HG03066 (cell line): ENCODE results near the gene PSD4.

Experiments used
- ATAC-seq: cut with Tn5 transposase; IDR thresholded peaks from one replicate; pipeline ENCODE4 v1.9.1; 2021; ENCODE audit warnings: low read depth; ENCODE audit not compliant: unreplicated experiment

The PSD4 gene

DNA sequence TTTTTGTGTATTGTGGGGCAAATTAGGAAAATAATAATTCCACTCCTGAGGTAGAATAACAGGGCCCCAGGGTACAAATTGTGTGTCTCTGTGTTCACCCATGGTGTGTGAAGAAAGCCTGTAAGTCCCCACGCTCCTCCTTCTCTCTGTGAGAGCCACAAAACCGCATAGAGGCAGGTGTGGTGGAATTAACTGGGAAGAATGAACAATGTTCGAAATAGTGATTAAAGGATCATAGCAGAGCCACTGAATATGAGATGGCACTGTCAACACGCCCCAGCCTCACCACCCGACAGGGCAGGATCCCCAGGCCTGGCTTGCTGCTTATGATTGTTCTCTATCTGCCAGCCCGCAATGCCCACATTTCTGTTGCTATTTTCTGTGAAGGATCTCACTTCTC is 32.3 kb upstream of the PSD4 start:
- no peak for ATAC-seq

DNA sequence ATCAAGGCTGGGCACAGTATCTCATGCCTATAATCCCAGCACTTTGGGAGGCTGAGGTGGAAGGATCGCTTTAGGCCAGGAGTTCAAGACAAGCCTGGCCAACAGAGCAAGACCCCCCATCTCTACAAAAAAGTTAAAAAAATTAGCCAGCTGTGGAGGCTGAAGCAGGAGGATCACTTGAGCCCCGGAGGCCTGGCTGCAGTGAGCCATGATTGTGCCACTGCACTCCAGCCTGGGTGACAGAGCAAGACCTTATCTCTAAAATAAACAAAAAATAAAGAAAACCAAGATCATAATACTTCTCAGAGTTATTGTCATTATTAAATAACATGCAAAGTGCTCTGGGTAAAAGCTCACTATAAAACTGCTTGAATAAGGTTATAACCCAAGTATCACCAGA is 31.5 kb upstream of the PSD4 start:
- ATAC-seq = no peak

DNA sequence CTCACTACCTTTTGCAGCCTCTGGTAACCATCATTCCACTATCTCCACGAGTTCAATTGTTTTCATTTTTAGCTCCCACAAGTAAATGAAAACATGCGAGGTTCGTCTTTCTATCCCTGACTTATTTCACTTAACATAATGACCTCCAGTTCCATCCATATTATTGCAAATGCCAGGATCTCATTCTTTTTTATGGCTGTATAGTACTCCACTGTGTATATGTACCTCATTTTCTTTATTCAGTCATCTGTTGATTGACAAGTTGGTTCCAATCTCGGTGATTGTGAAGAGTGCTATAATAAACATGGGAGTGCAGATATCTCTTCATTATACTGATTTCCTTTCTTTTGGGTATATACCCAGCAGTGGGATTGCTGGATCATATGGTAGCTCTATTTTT is 29.5 kb upstream of the PSD4 start:
- no peak for ATAC-seq

DNA sequence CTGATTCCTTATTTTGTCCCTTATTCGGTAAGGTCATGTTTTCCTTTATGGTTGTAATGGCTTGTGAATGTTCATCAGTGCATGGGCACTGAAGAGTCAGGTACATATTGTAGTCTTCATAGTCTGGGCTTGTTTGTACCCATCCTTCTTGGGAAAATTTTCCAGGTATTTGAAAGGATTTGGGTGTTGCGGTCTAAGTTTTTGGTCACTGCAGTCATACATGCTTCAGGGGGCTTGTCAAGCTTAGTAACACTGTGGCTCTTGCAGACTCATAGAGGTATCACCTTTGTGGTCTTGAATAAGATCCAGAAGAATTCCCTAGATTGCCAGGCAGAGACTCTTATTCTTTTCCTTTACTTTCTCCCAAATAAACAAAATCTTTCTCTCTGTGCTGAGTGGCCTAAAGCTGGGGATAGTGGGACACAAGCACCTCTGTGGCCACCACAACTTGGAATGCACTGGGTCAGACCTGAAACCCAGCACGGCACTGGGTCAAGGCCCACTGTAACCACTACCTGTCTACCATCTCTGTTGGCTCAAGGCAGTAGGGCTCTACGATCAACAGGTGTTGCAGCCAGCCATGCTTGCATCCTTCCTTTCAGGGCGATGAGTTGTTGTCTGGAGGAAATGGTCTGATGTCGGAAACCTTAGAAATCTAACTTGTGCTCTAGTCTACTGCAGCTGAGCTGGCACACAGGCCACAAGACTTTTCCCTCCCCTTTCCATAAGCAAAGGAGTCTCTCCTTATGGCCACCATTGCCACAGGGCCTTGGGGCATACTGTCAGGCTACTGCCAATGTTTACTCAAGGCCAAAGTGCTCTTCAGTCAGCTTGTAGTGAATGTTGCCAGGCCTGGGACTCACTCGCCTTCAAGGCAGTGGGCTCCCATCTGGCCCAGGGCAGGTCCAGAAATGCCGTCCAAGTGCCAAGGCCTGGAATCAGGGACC is 24.9 kb upstream of the PSD4 start:
- no peak for ATAC-seq

DNA sequence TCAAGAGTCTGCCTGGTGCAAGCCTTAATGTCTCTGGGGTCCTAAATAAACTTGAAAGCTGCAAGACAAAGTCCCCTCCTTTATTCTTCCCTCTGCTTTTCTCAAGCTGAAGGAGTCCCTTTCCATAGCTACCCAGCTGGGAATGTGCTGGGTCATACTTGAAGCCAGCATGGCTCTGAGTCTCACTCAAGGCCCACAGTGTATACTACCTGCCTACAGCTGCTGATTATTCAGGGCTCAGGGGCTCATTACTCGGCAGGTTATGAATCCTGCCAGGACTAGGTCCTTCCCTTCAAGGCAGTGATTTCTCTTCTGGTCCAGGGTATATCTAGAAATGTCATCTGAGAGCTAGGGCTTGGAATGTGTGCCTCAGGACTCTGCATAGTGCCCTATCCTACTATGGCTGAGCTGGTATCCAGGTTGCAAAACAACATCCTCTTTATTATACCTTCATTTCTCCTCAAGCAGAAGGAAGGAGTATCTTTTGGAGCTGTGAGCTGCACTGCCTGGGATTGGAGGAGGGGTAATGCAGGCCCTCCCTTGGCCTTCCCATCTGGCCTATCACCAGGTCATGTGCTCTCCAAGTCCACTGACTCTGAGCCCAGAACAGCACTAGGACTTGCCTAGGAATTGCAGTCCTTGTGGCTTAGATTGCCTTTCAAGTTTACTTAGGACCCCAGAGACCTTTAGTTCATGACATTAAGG is 24.1 kb upstream of the PSD4 start:
- no peak for ATAC-seq

DNA sequence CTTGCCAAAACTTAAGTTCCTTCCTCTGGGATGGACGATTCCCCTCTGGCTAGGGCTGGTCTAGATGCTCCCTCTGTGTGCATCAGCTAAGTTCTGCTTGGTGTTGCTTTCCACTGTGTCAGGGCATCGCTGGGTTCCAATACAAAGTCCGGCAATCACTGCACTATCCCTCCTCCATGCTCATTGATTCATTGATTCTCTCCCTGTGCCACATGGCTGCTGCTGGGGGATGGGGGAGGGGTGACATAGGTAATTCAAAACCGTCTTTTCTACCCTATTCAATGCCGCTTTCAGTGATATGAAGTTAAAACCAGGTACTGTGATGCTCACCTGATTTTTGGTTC is 23.5 kb upstream of the PSD4 start:
- no peak for ATAC-seq

DNA sequence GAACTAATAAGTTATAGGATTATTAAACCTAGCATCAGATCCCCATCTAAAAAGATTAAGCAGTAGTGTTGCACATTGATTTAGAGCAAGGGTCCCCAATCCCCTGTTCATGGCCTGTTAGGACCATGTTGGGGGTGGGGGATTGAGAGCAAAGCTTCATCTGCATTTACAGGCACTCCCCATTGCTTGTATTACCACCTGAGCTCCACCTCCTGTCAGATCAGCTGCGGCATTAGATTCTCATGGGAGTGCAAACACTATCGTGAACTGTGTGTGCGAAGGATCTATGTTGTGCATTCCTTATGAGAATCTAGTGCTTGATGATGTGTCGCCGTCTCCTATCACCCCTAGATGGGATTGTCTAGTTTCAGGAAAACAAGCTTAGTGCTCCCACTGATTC is 18.4 kb upstream of the PSD4 start:
- no peak for ATAC-seq

DNA sequence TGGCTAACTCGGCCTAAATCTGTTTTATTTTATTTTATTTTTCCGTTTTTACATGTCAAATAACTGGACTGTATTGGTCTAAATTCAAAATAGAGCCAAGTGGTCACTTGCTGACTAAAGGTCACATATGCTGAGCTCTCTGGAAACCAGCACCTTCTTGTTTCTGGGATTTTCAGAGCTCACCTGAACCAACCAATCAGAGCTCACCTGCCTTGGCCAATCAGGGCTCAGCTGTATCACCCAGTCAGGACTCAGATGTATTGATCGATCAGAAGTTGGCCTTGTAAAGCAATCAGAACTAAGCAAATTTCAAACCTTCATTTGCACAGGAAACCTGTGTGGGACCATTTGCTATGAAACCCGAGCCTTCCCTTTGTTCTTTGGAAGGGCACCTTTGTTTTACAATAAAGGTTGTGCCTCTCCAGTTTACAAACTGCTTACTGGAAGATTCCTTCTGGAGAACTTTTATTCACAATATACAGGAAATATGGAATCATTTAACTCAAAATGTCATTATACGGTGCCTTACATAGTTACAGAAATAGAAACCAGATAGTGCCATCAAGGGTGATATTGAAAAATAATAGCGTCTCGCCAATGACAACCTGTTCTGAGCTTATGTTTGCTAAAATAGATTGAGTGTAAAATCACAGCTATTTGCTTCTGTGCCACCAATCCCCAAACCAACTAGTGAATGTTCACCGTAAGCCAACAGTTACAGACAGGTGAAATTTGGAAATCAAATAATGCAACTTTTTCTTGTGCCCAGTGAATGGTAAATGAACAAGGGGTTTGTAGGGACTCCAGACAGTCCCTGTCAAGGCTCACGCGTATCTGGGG is 17.3 kb upstream of the PSD4 start:
- peak; percentile 4 for ATAC-seq

DNA sequence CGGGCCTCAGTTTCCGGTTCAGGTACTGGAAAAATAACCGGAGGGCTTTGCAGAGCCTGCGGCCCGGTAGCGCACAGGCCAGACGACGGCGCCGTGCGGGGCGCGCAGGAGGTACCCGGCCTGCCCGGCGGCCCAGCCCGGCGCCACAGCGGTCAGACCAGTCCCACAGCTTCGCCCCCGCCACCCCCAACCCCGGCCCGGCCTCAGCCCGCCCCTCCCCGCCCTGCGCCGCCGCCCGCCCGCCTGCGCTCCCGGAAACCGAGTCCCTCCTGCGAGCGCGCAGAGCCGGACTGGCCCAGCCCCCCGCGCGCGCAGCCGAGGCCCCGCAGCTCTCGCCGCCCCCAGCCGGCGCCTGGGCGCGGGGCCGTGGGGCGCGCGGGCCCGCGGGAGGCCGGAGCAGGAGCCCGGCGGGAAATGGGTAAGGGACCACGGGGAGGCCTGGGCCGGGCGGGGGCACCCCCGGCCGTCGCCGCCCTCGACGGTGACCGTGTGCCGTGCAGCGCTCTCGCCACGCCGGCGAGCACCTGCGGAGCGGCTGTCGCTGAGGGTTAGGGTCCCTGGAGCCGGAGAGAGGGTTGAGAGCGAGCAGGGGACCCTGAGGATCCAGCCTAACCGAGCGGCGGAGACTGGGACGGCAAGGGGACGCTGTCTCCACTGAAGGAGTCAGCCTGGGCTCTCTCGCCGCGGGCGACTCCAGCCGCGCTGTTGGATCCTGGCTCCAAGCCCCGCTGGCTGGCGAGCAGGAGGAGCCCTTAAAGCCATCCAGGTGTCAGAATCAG is 16.5 kb upstream of the PSD4 start:
- peak; percentile 73 for ATAC-seq

DNA sequence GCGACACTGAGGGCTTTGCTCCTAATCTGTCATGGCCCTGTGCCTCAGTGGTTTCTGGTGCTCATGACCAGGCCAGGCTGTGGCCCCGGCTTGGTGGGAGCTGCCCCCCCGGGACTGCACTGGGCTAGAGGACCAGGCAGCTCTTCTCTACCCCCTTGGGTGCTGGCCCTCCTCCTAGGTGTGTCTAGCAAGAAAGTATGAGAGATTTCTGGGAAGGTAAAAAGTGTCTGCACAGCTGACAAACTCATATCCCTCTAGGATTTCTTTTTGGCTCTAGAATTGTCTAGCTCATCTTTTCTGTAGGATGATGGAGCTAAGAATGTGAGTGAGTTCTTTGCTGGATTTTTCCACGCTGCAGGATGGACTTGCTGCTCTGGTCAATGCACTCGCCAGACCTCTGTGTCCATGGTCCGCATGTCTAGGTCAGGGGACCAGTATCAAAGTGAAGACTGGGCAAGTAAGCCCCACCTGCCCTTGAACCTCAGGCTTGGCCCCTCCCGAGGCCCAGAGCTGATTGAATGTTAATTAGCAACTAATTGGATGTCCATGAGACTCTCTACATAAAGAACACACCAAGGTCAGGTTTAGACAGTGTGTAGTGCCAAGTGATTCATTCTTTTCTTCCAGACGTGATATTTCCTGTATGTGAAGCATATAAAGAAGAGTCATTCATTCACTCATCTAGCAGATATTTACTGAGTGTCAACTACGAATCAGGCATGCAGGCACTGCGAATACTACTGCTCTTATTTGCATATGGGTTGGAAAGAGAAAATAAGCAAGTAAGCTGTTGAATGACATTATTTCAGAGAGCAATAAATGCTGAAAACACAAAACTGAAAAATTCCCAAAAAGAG is 15.6 kb upstream of the PSD4 start:
- no peak for ATAC-seq

DNA sequence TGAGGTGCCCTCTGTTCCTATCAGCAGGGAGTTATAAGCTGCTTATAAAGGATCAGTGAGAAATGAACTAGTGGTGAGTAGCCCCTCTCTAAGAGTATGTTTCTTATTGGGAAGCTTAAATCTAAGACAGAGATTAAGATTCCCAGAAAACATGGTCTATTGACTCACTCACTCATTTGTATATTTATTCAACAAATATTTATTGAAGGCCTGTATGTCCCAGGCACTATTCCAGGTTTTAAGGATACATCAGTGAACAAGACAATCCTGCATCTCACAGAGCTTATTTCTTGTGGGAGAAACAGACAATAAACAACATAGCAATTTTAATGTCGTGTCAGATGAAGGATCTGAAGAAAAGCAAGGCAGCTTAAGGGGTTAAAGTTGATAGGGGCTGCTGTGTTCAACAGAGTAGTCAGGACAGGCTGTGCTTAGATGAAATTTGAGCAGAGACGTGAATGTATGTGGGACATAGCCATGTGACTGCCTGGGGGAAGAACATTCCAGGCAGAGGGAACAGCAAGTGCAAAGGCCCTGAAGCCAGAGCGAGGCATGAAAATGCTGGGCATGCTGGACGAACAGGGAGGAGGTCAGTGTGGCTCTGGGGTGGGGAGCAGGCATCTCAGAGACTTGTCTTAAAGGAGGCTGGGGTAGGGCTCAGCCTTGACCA is 14.8 kb upstream of the PSD4 start:
- no peak for ATAC-seq

DNA sequence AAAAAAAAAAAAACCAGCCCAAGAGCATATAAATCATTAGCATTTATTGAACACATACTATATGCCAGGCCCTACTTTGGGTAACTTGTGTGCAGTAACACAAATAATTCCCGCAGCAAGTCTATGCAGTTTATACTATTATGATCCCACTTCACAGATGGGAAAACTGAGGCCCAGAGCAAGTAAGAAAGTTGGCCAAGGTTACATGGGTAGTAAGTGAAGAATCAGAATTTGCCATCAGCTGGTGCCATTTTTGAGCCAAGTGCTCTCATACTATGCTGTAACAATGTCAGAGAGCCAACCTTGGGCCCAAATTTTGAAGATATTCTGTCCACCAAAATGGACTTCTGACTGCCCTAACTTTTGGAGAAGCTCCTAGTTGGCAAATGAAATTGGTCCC is 13.5 kb upstream of the PSD4 start:
- ATAC-seq = no peak

DNA sequence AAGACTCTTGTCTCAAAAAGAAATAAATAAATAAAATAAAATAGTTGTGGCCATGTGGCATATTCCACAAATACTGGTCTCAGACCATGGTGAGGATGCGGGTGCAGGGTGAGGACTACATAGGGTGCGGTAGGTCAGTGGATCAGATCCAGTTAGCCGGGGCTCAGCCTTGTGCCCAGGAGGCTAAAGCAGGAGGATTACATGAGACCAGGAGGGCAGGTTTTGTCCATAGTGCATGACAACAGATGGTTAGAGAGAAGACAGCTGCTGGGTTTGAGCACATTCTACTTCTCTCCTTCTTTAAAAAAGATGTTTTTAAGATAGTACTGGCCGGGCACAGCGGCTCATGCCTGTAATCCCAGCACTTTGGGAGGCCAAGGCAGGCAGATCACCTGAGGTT is 12.8 kb upstream of the PSD4 start:
- ATAC-seq = no peak

DNA sequence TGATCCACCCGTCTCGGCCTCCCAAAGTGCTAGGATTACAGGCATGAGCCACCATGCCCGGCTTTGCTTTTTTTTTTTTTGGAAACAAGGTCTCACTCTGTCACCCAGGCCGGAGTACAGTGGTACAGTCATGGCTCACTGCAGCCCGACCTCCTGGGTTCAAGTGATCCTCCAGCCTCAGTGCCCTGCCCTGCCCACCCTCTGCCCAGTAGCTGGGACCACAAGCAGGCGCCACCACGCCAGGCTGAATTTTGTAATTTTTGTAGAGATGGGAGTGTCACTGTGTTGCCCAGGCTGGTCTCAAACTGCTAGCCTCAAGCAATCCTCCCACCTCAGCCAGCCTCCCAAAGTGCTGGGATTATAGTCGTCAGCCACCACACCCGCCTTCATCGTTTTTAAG is 11.6 kb upstream of the PSD4 start:
- ATAC-seq = no peak

DNA sequence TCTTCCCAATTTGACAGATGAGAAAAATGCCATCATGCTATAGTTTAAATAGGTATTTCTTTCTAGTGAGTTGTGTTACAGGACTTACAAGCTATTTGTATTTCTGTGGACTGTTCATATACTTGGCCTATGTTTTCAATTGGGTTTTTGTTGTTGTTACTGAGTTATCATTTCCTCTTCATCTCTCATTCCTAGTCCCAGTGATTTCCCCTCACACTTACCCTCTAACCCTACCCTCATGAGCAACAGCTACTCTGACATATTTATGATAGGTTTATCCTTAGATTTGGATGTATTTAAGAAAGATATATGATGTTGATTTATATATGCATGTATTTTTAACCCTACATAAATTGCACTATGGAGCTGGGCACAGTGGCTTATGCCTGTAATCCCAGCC is 10.9 kb upstream of the PSD4 start:
- ATAC-seq = no peak

DNA sequence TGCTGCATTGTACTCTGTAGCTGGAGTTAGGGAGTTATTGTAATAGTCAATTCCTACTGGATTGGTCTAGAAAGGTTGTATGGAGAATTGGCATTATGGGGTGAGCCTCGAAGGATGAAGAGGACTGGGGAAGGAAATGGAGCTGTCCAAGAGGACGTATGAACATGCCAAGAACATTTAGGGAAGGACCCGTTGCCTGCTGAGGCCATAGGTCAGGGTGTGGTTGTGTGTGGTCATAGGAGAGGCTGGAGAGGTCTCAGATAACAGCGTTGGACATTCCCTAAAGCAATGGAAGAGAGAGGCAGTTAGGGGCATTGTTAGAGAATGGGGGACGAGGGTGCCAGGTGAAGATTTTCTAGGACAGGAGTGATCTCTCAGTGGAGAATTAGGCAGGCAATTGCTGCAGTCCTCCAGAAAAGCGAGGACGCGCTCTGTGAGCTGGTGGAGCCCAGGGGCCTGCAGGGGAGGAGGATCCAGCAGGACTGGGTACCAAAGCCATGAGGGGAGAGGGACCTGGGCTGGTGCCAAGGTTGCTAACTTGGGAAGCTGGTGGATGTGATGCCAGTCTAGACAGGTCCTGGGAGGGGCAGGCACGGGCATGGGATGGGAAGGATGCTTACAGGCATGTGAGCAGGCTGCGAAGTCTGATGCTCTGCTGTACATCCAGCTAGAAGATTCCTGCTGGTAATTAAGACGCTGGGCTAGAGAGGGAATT is 9.4 kb upstream of the PSD4 start:
- ATAC-seq = no peak

DNA sequence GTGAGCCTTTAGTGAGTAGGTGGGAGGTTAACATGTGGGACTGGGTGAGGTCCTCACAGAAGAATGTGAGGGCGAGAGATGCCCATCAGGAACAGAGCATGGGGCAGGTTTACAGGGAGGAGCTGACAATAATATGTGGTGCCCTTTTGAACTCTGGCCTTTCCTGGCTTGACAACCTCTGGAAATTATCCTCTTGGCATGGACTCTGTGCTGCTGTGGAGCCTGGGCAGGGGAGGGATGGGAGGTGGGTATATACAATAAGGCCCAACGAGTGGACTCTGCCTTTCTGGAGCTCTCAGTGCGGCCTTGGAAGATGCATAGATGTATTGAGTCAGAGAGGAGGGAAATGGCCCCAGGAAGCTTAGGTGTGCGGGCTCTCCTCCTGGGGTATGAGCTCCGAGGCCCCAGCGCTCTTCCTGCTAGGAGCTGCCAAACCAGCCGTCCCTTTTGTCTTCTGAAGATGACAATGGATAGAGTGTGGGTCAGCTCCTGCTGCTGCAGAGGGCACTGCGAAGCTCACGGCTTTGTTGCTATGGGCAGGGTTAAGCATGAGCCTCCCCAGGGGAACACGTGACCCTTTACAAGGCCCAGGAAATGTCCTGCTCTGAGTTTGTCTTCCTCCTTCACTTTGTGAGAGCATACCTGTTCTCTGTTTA is 8.7 kb upstream of the PSD4 start:
- no peak for ATAC-seq

DNA sequence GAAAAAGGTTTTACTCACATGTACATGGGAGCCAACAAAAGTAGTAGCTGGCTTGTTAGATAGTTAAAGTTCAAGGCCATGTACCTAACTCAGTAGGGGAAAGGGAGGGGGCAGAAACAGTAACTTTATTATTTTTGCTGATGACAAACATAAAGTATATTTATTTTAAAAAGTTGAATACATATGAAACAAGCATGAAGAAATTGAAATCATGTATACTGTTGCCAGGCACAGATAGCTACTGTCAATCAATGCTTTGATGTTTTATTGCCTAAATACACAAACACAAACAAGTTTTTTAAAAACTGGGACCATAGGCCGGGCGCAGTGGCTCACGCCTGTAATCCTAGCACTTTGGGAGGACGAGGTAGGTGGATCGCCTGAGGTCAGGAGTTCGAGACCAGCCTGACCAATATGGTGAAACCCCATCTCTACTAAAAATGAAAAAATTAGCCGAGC is 7.6 kb upstream of the PSD4 start:
- no peak for ATAC-seq
